K562 (cell line): ENCODE results near the gene THBS1. TPM values are rescaled to one million over a fixed set of nuclear protein-coding genes. Genes with fewer than 3 reads are reported as not detected.

Source experiments
- ATAC-seq: fragments of 200-7000 bp; cut with Tn5 transposase; 3 replicates; pipeline ENCODE4 v1.9.1; 2020; ENCODE audit warnings: moderate library complexity
- BruUV-seq: library from RNA; stranded (reverse); fragments of 400-500 nt; replicated peaks from 2 replicates; lab custom pipeline; 2021; lab: Mats Ljungman, UMichigan
- CTCF ChIA-PET: fragments of 300-600 bp; formaldehyde crosslinking; extraction: SDS; loops from one replicate; lab custom pipeline; 2021; ENCODE audit warnings: low intra/inter-chr PET ratio; lab: Yijun Ruan, JAX
- POLR2A ChIA-PET: fragments of 300-600, 350-650 bp; sonication (Branson Sonifier 250); formaldehyde crosslinking; extraction: SDS; loops from one replicate; lab custom pipeline; 2021; ENCODE audit warnings: antibody characterized with exemption, inconsistent platforms; lab: Yijun Ruan, JAX
- DNase-seq, 4 experiments: peaks; one replicate each; pipeline versions ENCODE4 v3.0.0 to v3.0.0-alpha.2; 2011 to 2018; ENCODE audit warnings: low spot score in 3 of 4, mixed read lengths in 3 of 4; ENCODE audit errors: extremely low read depth in 1 of 4
- FAIRE-seq: peaks from 2 replicates; lab custom pipeline; 2011; peaks lifted over from hg19 to GRCh38; lab: Jason Lieb, UNC
- H2AFZ ChIP-seq: 2 replicates; pipeline ENCODE4 v1.6.0; 2011; ENCODE audit warnings: low read depth, low read length, control low read depth, inconsistent platforms
- H3K27ac ChIP-seq: fragments of 200-600 bp; 3 replicates; pipeline ENCODE4 v1.8.0; 2011; ENCODE audit warnings: low read depth, mild to moderate bottlenecking, control low read depth, inconsistent platforms, low read length, moderate library complexity, mixed read lengths; ENCODE audit errors: extremely low read depth
- H3K27me3 ChIP-seq, 2 experiments: fragments of 300-600 bp in 1 of 2; 2 replicates in 1 of 2; 3 replicates in 1 of 2; pipeline versions ENCODE4 v1.6.0 to v1.8.0; 2011; ENCODE audit warnings: inconsistent platforms in 2 of 2, low read length in 2 of 2, mild to moderate bottlenecking in 1 of 2, mixed read lengths in 1 of 2, moderate library complexity in 1 of 2; ENCODE audit not compliant: control insufficient read depth in 2 of 2, insufficient read depth in 2 of 2
- H3K36me3 ChIP-seq: fragments of 300-600 bp; 3 replicates; pipeline ENCODE4 v1.8.0; 2011; ENCODE audit warnings: mild to moderate bottlenecking, low read length, inconsistent platforms; ENCODE audit not compliant: control insufficient read depth, insufficient read depth
- H3K4me1 ChIP-seq, 2 experiments: fragments of 200-600 bp in 1 of 2; replicated peaks in 1 of 2; 2 replicates in 1 of 2; 3 replicates in 1 of 2; pipeline versions ENCODE4 v1.5.1 to v1.8.0; 2011; ENCODE audit warnings: inconsistent platforms in 2 of 2, low read length in 2 of 2, mild to moderate bottlenecking in 1 of 2, mixed read lengths in 1 of 2, moderate library complexity in 1 of 2; ENCODE audit not compliant: control insufficient read depth in 2 of 2, insufficient read depth in 2 of 2
- H3K4me2 ChIP-seq: 2 replicates; pipeline ENCODE4 v1.6.1; 2011; ENCODE audit warnings: low read length, control low read depth, inconsistent platforms, mixed read lengths; ENCODE audit not compliant: insufficient read depth
- H3K4me3 ChIP-seq: fragments of 200-600 bp; sonication (generic), shearing (Covaris generic); 2 replicates; pipeline ENCODE4 v1.5.1; 2016; ENCODE audit warnings: control low read depth, inconsistent platforms
- H3K79me2 ChIP-seq: fragments of 200-600 bp; 3 replicates; pipeline ENCODE4 v1.8.0; 2011; ENCODE audit warnings: low read length, inconsistent platforms; ENCODE audit not compliant: control insufficient read depth, insufficient read depth
- H3K9ac ChIP-seq, 2 experiments: 2 replicates each; pipeline versions ENCODE4 v1.6.0 to v1.6.1; 2011; ENCODE audit warnings: low read depth in 2 of 2, low read length in 2 of 2, control low read depth in 1 of 2, inconsistent platforms in 1 of 2, mild to moderate bottlenecking in 1 of 2, mixed read lengths in 1 of 2; ENCODE audit not compliant: insufficient read depth in 1 of 2
- H3K9me1 ChIP-seq: one replicate; pipeline ENCODE4 v1.6.0; 2011; ENCODE audit warnings: inconsistent platforms, mild to moderate bottlenecking, low read length, moderate library complexity; ENCODE audit not compliant: control insufficient read depth, insufficient read depth
- H3K9me3 ChIP-seq: replicated peaks from 2 replicates; pipeline ENCODE4 v1.5.1; 2011; ENCODE audit warnings: low read depth, low read length, inconsistent platforms; ENCODE audit not compliant: control insufficient read depth, insufficient read depth
- H4K20me1 ChIP-seq: replicated peaks from 2 replicates; pipeline ENCODE4 v1.6.1; 2011; ENCODE audit warnings: low read length, inconsistent platforms, mixed read lengths; ENCODE audit not compliant: control insufficient read depth, insufficient read depth
- ESRRB ChIP-seq: fragments of 250-450 bp; sonication (Bioruptor Pico); IDR thresholded peaks from 2 replicates; pipeline ENCODE4 v1.5.0; 2020; ENCODE audit warnings: mild to moderate bottlenecking, moderate library complexity, borderline replicate concordance
- PHB ChIP-seq: fragments of 250-450 bp; sonication (Bioruptor Pico); IDR thresholded peaks from 2 replicates; pipeline ENCODE4 v1.5.0; 2021
- RBM15 ChIP-seq: fragments of 200-400 bp; formaldehyde crosslinking; IDR thresholded peaks from 2 replicates; pipeline ENCODE4 v1.6.1; 2018; ENCODE audit warnings: mild to moderate bottlenecking, low read length, moderate library complexity; ENCODE audit not compliant: insufficient read depth
- RBM34 ChIP-seq: fragments of 200-400 bp; formaldehyde crosslinking; IDR thresholded peaks from 2 replicates; pipeline ENCODE4 v1.6.1; 2018; ENCODE audit warnings: low read length, borderline replicate concordance; ENCODE audit not compliant: insufficient read depth
- SLC30A9 ChIP-seq: fragments of 250-450 bp; sonication (Bioruptor Pico); IDR thresholded peaks from 2 replicates; pipeline ENCODE4 v1.8.0; 2022; ENCODE audit warnings: mild to moderate bottlenecking, moderate library complexity
- SRSF9 ChIP-seq: fragments of 200-400 bp; formaldehyde crosslinking; IDR thresholded peaks from 2 replicates; pipeline ENCODE4 v1.6.1; 2017; ENCODE audit warnings: low read depth, low read length, borderline replicate concordance
- ZNF584 ChIP-seq: fragments of 200-800 bp; sonication (Bioruptor generic); IDR thresholded peaks from 2 replicates; pipeline ENCODE4 v1.6.1; 2016; ENCODE audit warnings: low read depth, mild to moderate bottlenecking, missing genetic modification characterization, missing compliant biosample characterization
- in situ Hi-C: fragments of 300-500 bp; cut with MboI; formaldehyde crosslinking; loops from 4 replicates; pipeline ENCODE4 v1.15.0; 2018; ENCODE audit warnings: inconsistent platforms, mixed read lengths
- intact Hi-C: fragments of 100-400 bp; cut with micrococcal nuclease; formaldehyde crosslinking; loops from 2 replicates; pipeline ENCODE4 v1.14.2; 2022
- polyA plus RNA-seq, 8 experiments: library from polyadenylated mRNA; depleted of rRNA in 4 of 8; stranded (reverse) in 5 of 8; unstranded in 3 of 8; fragments of >200 nt; fragmentation: Nextera tagmentation in 2 of 8; fragmentation: Illumina TruSeq in 1 of 8; extraction: Ambion mirVana in 2 of 8; extraction: Trizol in 1 of 8; gene quantifications; 2 replicates each; pipeline versions ENCODE4 v1.2.1 to v1.2.3, GENCODE V29; 2011 to 2014; ENCODE audit warnings: inconsistent platforms in 1 of 8, missing spikeins in 1 of 8
- total RNA-seq, 7 experiments: library from RNA; depleted of rRNA in 6 of 7; stranded (reverse); fragments of >200 nt in 6 of 7; fragmentation: Illumina TruSeq in 2 of 7; extraction: Trizol in 2 of 7; gene quantifications; 2 replicates each; pipeline versions ENCODE4 v1.2.1 to v1.2.3, GENCODE V29; 2011 to 2021; ENCODE audit warnings: low replicate concordance in 1 of 7
- TF ChIP-seq, protein P1 (sequence below): sonication (generic); formaldehyde crosslinking; IDR thresholded peaks from 2 replicates; pipeline ENCODE4 v1.8.1; 2023; ENCODE audit warnings: mild to moderate bottlenecking, missing genetic modification reagents
- TF ChIP-seq, protein P2 (sequence below): fragments of 250-450 bp; sonication (Bioruptor Pico); IDR thresholded peaks from 2 replicates; pipeline ENCODE4 v1.4.0; 2020; ENCODE audit warnings: mild to moderate bottlenecking
- TF ChIP-seq, protein P3 (sequence below): sonication (generic); formaldehyde crosslinking; IDR thresholded peaks from 2 replicates; pipeline ENCODE4 v1.8.0; 2022; ENCODE audit warnings: missing genetic modification reagents, mild to moderate bottlenecking, borderline replicate concordance

THBS1 gene
- total and polyA plus RNA-seq, 9 of the 15 experiments (the other 6 are each of a cell fraction or from before 2014, with no cell fraction given), result 0.04 to 1.3 (median 0.40) TPM

DNA sequence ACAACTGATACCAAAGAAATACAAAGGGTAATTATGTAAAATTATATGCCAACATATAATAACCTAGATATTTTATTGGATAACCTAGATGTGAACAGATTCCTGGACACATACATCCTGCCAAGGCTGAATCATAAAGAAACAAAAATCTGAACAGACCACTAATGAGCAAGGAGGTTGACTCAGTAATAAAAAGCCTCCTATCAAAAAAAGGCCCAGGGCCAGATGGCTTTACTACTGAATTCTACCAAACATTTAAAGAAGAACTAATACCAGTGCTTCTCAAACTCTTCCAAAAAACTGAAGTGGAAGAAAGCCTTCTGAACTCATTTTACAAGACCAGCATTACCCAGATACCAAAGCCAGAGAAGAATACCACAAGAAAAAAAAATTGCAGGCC lies 32.4 kb downstream of the THBS1 start:
- TF ChIP-seq, protein P1, sequence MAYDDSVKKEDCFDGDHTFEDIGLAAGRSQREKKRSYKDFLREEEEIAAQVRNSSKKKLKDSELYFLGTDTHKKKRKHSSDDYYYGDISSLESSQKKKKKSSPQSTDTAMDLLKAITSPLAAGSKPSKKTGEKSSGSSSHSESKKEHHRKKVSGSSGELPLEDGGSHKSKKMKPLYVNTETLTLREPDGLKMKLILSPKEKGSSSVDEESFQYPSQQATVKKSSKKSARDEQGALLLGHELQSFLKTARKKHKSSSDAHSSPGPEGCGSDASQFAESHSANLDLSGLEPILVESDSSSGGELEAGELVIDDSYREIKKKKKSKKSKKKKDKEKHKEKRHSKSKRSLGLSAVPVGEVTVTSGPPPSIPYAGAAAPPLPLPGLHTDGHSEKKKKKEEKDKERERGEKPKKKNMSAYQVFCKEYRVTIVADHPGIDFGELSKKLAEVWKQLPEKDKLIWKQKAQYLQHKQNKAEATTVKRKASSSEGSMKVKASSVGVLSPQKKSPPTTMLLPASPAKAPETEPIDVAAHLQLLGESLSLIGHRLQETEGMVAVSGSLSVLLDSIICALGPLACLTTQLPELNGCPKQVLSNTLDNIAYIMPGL (CRISPR knock-in tag), result no peak
- TF ChIP-seq PHB (CRISPR knock-in tag) (no peak), SRSF9 (no peak), RBM15 (no peak), ESRRB (CRISPR knock-in tag) (no peak), RBM34 (no peak), ZNF584 (no peak), SLC30A9 (CRISPR knock-in tag) (no peak)
- TF ChIP-seq, protein P2, sequence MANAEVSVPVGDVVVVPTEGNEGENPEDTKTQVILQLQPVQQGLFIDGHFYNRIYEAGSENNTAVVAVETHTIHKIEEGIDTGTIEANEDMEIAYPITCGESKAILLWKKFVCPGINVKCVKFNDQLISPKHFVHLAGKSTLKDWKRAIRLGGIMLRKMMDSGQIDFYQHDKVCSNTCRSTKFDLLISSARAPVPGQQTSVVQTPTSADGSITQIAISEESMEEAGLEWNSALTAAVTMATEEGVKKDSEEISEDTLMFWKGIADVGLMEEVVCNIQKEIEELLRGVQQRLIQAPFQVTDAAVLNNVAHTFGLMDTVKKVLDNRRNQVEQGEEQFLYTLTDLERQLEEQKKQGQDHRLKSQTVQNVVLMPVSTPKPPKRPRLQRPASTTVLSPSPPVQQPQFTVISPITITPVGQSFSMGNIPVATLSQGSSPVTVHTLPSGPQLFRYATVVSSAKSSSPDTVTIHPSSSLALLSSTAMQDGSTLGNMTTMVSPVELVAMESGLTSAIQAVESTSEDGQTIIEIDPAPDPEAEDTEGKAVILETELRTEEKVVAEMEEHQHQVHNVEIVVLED (CRISPR knock-in tag), result no peak
- TF ChIP-seq, protein P3, sequence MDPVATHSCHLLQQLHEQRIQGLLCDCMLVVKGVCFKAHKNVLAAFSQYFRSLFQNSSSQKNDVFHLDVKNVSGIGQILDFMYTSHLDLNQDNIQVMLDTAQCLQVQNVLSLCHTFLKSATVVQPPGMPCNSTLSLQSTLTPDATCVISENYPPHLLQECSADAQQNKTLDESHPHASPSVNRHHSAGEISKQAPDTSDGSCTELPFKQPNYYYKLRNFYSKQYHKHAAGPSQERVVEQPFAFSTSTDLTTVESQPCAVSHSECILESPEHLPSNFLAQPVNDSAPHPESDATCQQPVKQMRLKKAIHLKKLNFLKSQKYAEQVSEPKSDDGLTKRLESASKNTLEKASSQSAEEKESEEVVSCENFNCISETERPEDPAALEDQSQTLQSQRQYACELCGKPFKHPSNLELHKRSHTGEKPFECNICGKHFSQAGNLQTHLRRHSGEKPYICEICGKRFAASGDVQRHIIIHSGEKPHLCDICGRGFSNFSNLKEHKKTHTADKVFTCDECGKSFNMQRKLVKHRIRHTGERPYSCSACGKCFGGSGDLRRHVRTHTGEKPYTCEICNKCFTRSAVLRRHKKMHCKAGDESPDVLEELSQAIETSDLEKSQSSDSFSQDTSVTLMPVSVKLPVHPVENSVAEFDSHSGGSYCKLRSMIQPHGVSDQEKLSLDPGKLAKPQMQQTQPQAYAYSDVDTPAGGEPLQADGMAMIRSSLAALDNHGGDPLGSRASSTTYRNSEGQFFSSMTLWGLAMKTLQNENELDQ, result no peak
- TF ChIP-seq, all 486 proteins: peak for 0
- CTCF ChIA-PET, result no interaction called here
- H3K4me2 ChIP-seq, result no peak overlapping the region
- no peaks in the 10 kb centered on the region for H4K20me1 ChIP-seq
- no peak for FAIRE-seq
- H3K36me3 ChIP-seq, result no peaks in the 10 kb centered on the region
- POLR2A ChIA-PET, result interaction anchor here (1.1 kb wide), 1 partner anchor 9 kb away, joined by 3 read pairs; no protein-coding TSS in a partner anchor
- no peaks in the 10 kb centered on the region for H3K4me1 ChIP-seq
- no peak overlapping the region for H3K27ac ChIP-seq
- BruUV-seq, result no TSS peak
- DNase-seq, result no peak
- H3K79me2 ChIP-seq, result no peaks in the 10 kb centered on the region
- H3K9me1 ChIP-seq, result no peaks in the 10 kb centered on the region
- no peak overlapping the region for H3K4me3 ChIP-seq
- H3K27me3 ChIP-seq, result 0 out of 5 replicates have a peak, but pooled peaks cover 0 to 10% of the 10 kb centered on the region in 2 experiments
- H3K9ac ChIP-seq, result no peak overlapping the region
- in situ Hi-C loops, result no loop called here
- intact Hi-C loops, result no loop called here
- H3K9me3 ChIP-seq, result no peaks in the 10 kb centered on the region
- H2AFZ ChIP-seq, result no peak overlapping the region
- no peak for ATAC-seq
